SHP77 treated with DMSO at 0.1 percent for 48 hours (cell line): ENCODE results near the gene DLGAP4.

Experiments
- DNase-seq: peaks from one replicate; lab custom pipeline; 2025; lab: John Stamatoyannopoulos, UW

DLGAP4 gene

DNA sequence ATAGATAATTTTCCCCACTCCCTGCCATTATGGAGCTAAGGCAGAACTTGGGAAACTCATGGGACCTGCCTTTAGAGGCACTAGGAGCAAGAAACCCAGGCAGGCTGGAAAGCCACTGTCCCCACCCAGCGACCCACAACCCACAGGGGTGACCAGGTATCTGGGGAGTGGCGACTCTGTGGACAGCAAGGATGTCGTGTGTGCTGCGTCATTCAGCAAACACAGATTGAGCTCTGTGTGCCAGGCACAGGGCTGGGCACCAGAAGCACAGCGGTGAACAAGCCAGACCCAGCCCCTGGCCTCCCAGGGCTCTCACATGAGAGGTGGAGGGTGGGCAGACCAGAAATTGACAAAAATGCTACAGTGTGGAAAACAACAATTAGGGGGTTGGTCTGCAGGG, 27.7 kb downstream of the DLGAP4 start:
- DNase-seq, result no peak

DNA sequence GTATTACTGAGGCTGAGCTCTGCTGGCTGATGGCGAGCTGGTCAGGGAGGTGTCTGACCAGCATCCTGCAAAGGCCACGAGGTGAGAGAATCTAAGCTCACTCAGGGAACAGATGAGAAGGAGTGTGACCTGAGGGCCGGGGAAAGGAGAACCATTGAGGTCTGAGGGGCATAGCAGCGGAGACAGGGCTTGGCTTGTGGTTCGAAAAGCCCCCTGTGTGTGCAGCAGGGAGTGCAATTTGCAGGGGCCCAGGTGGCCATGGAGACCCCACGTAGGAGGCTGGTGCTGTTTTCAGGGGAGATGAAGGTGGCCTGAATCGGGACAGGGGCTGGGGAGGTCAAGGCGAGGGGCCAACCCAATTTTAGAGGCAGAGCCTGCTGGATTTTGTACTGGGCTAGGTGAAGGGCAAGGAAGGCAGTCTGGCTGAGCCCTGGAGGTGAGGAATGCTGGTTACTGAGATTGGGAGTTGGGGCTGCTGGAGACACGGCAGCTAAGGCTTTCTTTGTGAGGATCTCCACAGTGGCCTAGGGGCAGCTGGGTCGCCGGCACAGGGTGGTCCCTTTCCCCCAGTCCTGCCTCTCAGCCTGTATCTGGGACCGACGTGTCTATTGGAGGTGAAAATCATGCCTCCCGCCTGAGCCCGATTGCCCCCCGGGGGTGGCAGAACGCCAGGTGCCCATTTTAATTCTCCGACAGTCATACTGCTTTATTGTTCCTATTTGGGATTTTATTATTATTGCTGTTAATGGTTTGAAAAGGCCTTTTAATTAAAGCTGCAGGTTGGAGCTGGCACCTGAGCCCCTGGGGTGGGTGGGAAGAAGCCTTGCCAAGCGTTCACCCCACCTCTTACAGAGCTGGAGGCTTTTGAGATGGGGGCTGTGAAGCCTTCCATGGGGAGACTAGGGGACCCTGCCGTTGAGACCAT, 28.4 kb downstream of the DLGAP4 start:
- DNase-seq, result no peak

DNA sequence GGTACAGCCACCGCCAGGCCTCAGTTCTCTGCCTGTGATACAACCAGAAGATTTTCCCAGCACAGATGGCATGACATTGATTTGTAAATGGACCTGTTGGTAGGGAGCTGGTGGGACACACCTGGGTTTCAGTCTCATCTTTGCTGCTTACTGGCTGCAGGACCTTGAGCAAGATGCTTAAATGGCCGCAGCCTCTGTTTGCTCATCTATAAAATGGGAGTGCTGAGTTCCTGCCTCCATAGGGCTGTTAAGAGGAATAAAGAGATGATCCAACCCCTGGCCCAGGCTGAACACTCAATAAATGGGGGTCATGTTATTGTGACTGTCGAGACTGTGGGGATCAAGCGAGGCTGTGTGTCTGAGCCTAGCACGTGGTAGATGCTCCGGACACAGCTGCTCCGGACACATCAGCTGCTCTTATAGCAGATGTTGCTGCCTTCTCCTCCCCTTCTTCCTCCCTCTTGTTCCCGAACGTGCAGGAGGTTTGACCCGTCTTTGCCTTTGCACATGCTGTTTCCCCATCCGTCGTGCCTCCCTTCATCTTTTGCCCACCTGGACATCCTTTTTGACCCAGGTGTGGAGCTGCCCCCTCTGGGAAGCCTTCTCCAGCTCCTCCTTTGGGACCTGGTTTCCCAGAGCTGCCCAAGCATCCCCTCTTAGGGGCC, 29.2 kb downstream of the DLGAP4 start:
- no peak for DNase-seq

- DNase-seq, result no peak
These were observed 30.1 kb downstream of the DLGAP4 start for GRCh38 chr20:36336204-36336603.

GRCh38 chr20:36336954-36337704, 31.0 kb downstream of the DLGAP4 start:
- DNase-seq, result no peak

DNA sequence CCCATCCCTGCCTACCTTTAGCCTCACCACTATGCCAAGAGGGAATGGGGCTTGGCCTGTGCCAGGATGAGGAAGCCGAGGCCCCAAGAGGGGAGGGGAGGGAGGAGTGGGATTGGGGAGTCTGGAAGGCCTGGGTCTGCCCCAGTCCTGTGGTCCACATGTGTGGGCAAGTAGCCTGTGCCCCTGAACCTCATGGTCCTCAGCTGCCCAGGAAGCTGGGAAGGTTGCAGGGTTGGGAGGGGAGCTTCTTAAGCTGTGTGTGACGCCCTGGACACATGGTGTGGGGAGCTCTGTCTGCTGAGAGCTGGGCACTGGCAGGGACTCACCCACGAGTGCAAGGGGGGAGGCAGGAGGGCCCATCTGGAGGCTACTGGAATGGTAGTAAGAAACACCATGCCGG, 31.7 kb downstream of the DLGAP4 start:
- no peak for DNase-seq

DNA sequence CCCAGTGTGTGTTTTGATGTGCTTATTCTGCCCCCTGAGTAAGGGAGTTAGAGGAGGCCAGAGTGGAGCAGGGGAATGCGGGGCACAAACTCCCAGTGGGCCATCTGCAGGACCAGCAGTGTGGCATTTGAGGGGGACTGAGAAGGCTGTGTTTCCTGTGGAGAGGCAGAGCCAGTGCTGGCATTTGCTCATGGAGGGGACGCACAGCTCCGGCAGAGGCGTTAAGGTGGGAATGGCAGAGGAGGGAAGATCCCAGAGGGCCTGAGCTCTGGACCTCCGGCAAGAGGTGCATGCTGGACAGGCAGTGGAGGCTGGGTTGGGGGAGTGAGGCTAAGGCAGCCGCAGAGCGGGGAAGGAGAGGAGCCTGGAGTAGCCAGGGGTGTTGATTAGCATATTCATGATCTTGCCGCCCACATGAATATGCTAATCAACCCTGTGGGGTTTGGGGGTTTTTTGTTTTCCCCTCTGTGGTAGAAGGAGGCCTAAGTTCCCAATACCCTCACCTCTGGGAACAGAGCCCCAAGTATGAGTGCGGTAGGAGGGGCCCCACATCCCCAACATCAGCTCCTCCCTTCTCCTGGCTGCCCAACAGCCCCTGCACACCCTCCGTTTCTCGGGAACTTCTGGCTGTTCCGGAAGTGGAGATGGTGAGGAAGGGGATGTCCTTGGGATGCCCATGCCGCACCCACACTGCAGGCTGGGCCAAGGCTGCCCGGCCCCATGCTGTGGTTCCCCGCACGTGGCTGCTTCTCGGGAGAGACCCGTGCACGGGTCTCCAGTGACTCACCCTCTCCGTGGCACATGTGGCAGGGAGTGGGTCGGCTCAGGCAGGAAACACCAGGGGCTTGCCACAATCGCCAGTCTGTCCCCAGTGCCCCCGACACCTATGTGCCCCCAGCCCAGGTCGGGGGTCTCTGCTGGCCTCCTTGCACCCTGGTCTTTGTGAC, 33.8 kb downstream of the DLGAP4 start:
- no peak for DNase-seq

- no peak for DNase-seq
These were observed 34.5 kb downstream of the DLGAP4 start for GRCh38 chr20:36340593-36340990.

DNA sequence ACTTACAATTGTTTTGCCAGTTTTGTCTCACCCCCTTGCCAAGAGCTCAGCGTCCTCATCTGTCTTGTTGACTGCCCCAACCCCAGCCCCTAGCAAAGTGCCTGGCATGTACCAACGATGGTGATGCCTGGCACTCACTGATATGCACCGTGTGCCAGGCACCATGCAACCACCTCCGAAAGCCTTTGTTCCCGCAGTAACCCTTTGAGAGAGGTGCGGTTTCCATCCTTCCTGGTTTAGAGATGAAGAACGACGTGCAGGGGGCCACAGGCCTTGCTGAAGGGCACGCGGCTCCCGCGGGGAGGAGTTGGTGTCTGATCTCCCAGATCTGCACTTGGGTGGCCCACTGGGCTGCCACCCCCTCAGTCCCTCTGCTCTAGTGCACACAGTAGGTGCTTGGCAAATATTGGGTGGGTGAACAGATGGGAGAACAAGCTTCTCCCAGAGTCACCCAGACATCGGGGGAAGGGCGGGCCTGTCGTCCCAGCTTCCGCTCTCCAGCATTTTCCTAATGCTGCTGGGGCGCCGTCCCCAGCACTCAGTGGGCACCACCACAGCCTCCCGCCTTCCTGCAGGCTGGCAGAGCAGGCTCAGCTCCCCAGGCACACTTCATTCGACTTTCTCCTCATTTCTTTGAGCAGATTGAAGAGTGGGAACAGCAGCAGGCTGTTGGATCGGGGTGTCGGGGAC, 35.3 kb downstream of the DLGAP4 start:
- no peak for DNase-seq

GRCh38 chr20:36342331-36343120, 36.4 kb downstream of the DLGAP4 start:
- no peak for DNase-seq

- DNase-seq, result no peak
These were observed 37.5 kb downstream of the DLGAP4 start for GRCh38 chr20:36343641-36344040.

DNA sequence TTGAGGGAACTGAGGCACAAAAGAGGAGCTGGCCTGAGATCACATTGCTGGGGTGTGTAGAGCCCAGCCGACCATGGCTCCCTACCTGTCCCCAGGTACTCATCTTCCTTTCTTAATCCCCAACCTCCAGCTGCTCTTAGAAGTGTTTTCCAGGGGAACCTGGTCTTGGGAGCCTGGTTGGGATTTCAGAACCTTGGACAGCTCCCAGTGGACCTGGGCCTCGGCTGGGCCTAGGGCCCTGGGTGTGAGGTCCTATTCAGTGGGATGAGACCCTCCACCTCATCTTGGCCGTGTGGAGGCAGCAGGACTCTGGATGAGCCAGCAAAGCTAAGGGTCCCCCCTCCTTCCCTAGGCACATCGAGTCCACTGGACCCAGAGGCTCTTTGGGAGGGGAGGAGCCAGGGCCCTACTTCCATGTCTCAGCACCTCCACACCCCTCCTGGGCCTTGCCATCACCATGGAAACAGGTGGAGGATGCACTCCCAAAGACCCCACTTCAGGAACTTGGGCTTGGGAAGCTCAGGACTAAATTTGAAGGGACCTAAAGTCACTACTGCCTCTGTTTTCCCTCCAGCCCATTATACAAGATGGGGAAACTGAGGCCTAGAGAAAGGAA, 38.5 kb downstream of the DLGAP4 start:
- no peak for DNase-seq

GRCh38 chr20:36346256-36346655, 40.1 kb downstream of the DLGAP4 start:
- DNase-seq, result no peak

GRCh38 chr20:36349384-36350170, 43.4 kb downstream of the DLGAP4 start:
- DNase-seq, result no peak

DNA sequence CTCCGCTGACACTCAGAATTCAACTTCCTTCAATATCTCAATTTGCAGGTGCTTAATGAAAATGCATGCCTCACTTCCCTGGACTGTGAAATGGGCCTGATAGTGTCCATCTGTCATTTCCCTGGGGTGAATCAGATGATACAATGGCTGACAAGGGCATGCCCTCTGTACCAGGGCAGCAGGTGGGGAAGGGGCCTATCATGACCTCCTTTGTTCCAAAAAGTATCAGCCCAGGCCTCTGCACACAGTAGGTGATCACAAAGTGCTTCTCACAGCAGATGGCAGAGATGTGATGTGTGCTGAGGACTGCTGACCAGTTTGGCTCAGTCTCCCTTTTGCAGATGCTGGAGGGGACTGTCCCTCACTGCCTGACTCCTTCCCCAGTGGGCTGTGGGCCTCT, 44.3 kb downstream of the DLGAP4 start:
- DNase-seq, result no peak

DNA sequence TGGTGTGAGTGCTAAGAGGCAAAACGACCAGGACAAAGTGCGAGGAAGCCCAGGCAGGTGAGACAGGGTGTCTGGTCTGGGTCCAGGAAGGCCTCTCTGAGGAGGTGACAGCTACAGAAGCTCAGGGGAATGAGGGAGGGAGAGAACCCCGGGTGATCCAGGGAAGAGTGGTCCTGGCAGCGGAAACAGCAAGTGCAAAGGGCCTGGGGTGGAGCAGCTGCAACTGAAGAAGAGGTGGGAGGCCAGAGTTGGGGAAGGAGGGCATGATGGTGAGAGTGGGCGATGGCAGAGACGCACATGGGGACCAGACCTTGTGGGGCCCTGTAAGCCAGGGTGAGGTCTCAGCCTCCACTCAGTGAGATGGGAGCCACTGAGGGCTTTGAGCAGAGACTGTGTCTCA, 45.8 kb downstream of the DLGAP4 start:
- no peak for DNase-seq

- no peak for DNase-seq
These were observed 46.9 kb downstream of the DLGAP4 start for GRCh38 chr20:36352843-36353553.

DNA sequence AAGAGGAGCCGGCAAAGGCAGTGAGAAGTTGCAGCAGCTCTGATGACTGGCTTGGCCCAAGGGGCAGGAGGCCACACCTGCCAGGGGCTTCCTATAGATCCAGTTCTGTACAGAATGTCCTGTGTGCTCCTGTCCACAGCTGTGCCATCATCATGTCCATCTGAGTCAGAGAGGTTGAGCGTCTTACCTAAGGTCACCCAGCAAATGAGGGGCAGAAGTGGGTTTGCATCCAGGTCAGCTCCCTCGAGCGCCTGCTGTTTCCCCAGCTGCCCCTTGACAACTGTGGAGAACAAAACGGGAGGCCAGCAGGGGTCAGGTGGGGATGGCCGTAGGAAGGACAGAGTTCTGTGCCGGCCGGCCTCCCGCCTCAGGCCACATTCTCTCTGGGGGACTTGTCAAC, 47.6 kb downstream of the DLGAP4 start:
- DNase-seq, result no peak
